H9 (cell line): ENCODE results near the gene MSI2. TPM values are rescaled to one million over a fixed set of nuclear protein-coding genes. Genes with fewer than 3 reads are reported as not detected.

Source experiments
- DNase-seq: peaks from one replicate; pipeline ENCODE4 v3.0.0-alpha.2; 2017
- H2AFZ ChIP-seq: one replicate; pipeline ENCODE4 v1.6.1; 2013; ENCODE audit warnings: mild to moderate bottlenecking, low read length, control low read depth, moderate library complexity
- H2AK5ac ChIP-seq: 2 replicates; pipeline ENCODE4 v1.6.1; 2013; ENCODE audit warnings: low read length, control low read depth, mixed read lengths; ENCODE audit not compliant: insufficient read length
- H2BK120ac ChIP-seq: one replicate; pipeline ENCODE4 v1.6.1; 2013; ENCODE audit warnings: low read depth, mild to moderate bottlenecking, low read length, control low read depth, inconsistent platforms; ENCODE audit not compliant: poor library complexity, severe bottlenecking
- H2BK12ac ChIP-seq: 2 replicates; pipeline ENCODE4 v1.6.1; 2013; ENCODE audit warnings: low read length, control low read depth, mixed read lengths, low read depth; ENCODE audit not compliant: insufficient read length
- H2BK15ac ChIP-seq: 2 replicates; pipeline ENCODE4 v1.6.1; 2013; ENCODE audit warnings: low read depth, low read length, control low read depth
- H2BK20ac ChIP-seq: one replicate; pipeline ENCODE4 v1.6.1; 2013; ENCODE audit warnings: low read depth, mild to moderate bottlenecking, low read length, control low read depth, inconsistent platforms; ENCODE audit not compliant: poor library complexity, severe bottlenecking
- H2BK5ac ChIP-seq: 2 replicates; pipeline ENCODE4 v1.6.1; 2013; ENCODE audit warnings: low read length, control low read depth, mixed read lengths; ENCODE audit not compliant: insufficient read length
- H3K14ac ChIP-seq: 2 replicates; pipeline ENCODE4 v1.6.1; 2013; ENCODE audit warnings: low read length, control low read depth; ENCODE audit not compliant: insufficient read depth
- H3K18ac ChIP-seq: 2 replicates; pipeline ENCODE4 v1.6.1; 2013; ENCODE audit warnings: low read depth, mild to moderate bottlenecking, mixed read lengths, low read length, control low read depth; ENCODE audit not compliant: insufficient read length
- H3K23ac ChIP-seq: 2 replicates; pipeline ENCODE4 v1.6.1; 2013; ENCODE audit warnings: low read length, control low read depth, mixed read lengths, low read depth; ENCODE audit not compliant: insufficient read length
- H3K23me2 ChIP-seq: 2 replicates; pipeline ENCODE4 v1.6.1; 2013; ENCODE audit warnings: low read depth, mild to moderate bottlenecking, mixed read lengths, low read length, control low read depth; ENCODE audit not compliant: insufficient read length, poor library complexity, severe bottlenecking
- H3K27ac ChIP-seq: 2 replicates; pipeline ENCODE4 v1.5.1; 2013; ENCODE audit warnings: low read length, control low read depth, mixed read lengths, low read depth; ENCODE audit not compliant: insufficient read length
- H3K27me3 ChIP-seq: 2 replicates; pipeline ENCODE4 v1.6.1; 2013; ENCODE audit warnings: low read length, control low read depth, inconsistent platforms; ENCODE audit not compliant: insufficient read depth
- H3K4ac ChIP-seq: 2 replicates; pipeline ENCODE4 v1.6.1; 2013; ENCODE audit warnings: low read depth, mild to moderate bottlenecking, control low read depth, inconsistent platforms, low read length, moderate library complexity
- H3K4me1 ChIP-seq: 2 replicates; pipeline ENCODE4 v1.6.1; 2013; ENCODE audit warnings: low read length, control low read depth, inconsistent platforms; ENCODE audit not compliant: insufficient read depth
- H3K4me2 ChIP-seq: 2 replicates; pipeline ENCODE4 v1.6.1; 2013; ENCODE audit warnings: low read length, control low read depth, mixed read lengths; ENCODE audit not compliant: insufficient read length, insufficient read depth
- H3K56ac ChIP-seq: 2 replicates; pipeline ENCODE4 v1.6.1; 2013; ENCODE audit warnings: low read depth, mild to moderate bottlenecking, mixed read lengths, low read length, control low read depth; ENCODE audit not compliant: insufficient read length
- H3K79me1 ChIP-seq: 2 replicates; pipeline ENCODE4 v1.6.1; 2013; ENCODE audit warnings: low read depth, mild to moderate bottlenecking, moderate library complexity, low read length, control low read depth, inconsistent platforms; ENCODE audit not compliant: insufficient read depth, poor library complexity, severe bottlenecking
- H3K79me2 ChIP-seq: 2 replicates; pipeline ENCODE4 v1.6.1; 2013; ENCODE audit warnings: low read length, control low read depth, inconsistent platforms; ENCODE audit not compliant: insufficient read depth
- H3K9ac ChIP-seq: 2 replicates; pipeline ENCODE4 v1.6.1; 2013; ENCODE audit warnings: low read length, control low read depth, mixed read lengths; ENCODE audit not compliant: insufficient read length; ENCODE audit errors: extremely low read depth
- H3K9me3 ChIP-seq: one replicate; pipeline ENCODE4 v1.6.1; 2013; ENCODE audit warnings: low read depth, low read length, inconsistent platforms; ENCODE audit not compliant: control insufficient read depth
- H3T11ph ChIP-seq: one replicate; pipeline ENCODE4 v1.6.1; 2013; ENCODE audit warnings: mild to moderate bottlenecking, low read length, control low read depth, inconsistent platforms
- H4K20me1 ChIP-seq: one replicate; pipeline ENCODE4 v1.6.1; 2013; ENCODE audit not compliant: control insufficient read depth, insufficient read length, insufficient read depth
- H4K5ac ChIP-seq: 2 replicates; pipeline ENCODE4 v1.6.1; 2013; ENCODE audit warnings: low read depth, mild to moderate bottlenecking, mixed read lengths, low read length, control low read depth; ENCODE audit not compliant: insufficient read length
- H4K8ac ChIP-seq: replicated peaks from 2 replicates; pipeline ENCODE4 v1.6.1; 2013; ENCODE audit warnings: low read length, control low read depth, mixed read lengths, low read depth; ENCODE audit not compliant: insufficient read length
- H4K91ac ChIP-seq: 2 replicates; pipeline ENCODE4 v1.6.1; 2013; ENCODE audit warnings: low read depth, mild to moderate bottlenecking, moderate library complexity, mixed read lengths, low read length, control low read depth; ENCODE audit not compliant: insufficient read length
- H3K27ac Mint-ChIP-seq, 3 experiments: 2 replicates in 2 of 3; 3 replicates in 1 of 3; pipeline ENCODE4 v1.8.0; 2020 to 2021; ENCODE audit warnings: mixed read lengths in 3 of 3, mild to moderate bottlenecking in 1 of 3, moderate library complexity in 1 of 3
- H3K27me3 Mint-ChIP-seq: 2 replicates; pipeline ENCODE4 v1.8.0; 2021; ENCODE audit warnings: low read depth, mild to moderate bottlenecking, moderate library complexity, mixed read lengths
- H3K36me3 Mint-ChIP-seq, 3 experiments: 2 replicates in 2 of 3; 3 replicates in 1 of 3; pipeline ENCODE4 v1.8.0; 2020 to 2021; ENCODE audit warnings: low read depth in 3 of 3, mixed read lengths in 3 of 3; ENCODE audit not compliant: insufficient read depth in 1 of 3
- H3K4me1 Mint-ChIP-seq, 2 experiments: 2 replicates each; pipeline ENCODE4 v1.8.0; 2020; ENCODE audit warnings: mixed read lengths in 2 of 2
- H3K4me3 Mint-ChIP-seq, 2 experiments: 2 replicates in 1 of 2; 3 replicates in 1 of 2; pipeline ENCODE4 v1.8.0; 2020 to 2021; ENCODE audit warnings: mild to moderate bottlenecking in 2 of 2, mixed read lengths in 2 of 2, moderate library complexity in 1 of 2
- H3K9me3 Mint-ChIP-seq, 2 experiments: 2 replicates in 1 of 2; 3 replicates in 1 of 2; pipeline ENCODE4 v1.8.0; 2020; ENCODE audit warnings: mild to moderate bottlenecking in 2 of 2, mixed read lengths in 2 of 2, moderate library complexity in 1 of 2
- CTCF ChIP-seq: fragments of 200-600 bp; sonication (generic); conservative IDR thresholded peaks from 3 replicates; pipeline ENCODE4 v1.8.0; 2021; ENCODE audit warnings: antibody characterized with exemption, mild to moderate bottlenecking
- WGBS: extraction: QIAGEN DNeasy Blood & Tissue Kit; methylation state at CpG from one replicate; pipeline ENCODE4 v1.1.7; 2013; ENCODE audit warnings: missing lambda C conversion rate, low lambda C conversion rate, mixed read lengths; ENCODE audit not compliant: insufficient read length; ENCODE audit errors: extremely low coverage; 5-methylcytosine and 5-hydroxymethylcytosine counted together
- total RNA-seq: library from RNA; stranded (reverse); gene quantifications from 2 replicates; pipeline ENCODE4 v1.2.1, GENCODE V29; 2021

The MSI2 gene
- total RNA-seq, 1 experiment from 2014 or later, result 98.5 TPM

GRCh38 chr17:57579245-57579644 lies 322.9 kb downstream of the MSI2 start:
- H3K9ac ChIP-seq, result no peak overlapping the region
- H3K4me3 Mint-ChIP-seq, result no peak overlapping the region
- no peaks in the 10 kb centered on the region for H3K9me3 Mint-ChIP-seq
- H3K4ac ChIP-seq, result no peak overlapping the region
- no peak overlapping the region for H2BK5ac ChIP-seq
- peaks cover 24 to 44% of the 10 kb centered on the region in 2 experiments for H3K4me1 Mint-ChIP-seq
- no peak overlapping the region for H2BK20ac ChIP-seq
- no peak overlapping the region for H2BK15ac ChIP-seq
- H3K4me2 ChIP-seq, result no peak overlapping the region
- no peak overlapping the region for H3K27ac ChIP-seq
- WGBS, result no CpG with 5 or more reads among the region's 11 CpGs
- no peak overlapping the region for H4K5ac ChIP-seq
- no peak overlapping the region for H3K18ac ChIP-seq
- H3K9me3 ChIP-seq, result no peaks in the 10 kb centered on the region
- no peak overlapping the region for H2BK120ac ChIP-seq
- peaks cover 2% of the 10 kb centered on the region; the same call in 1 of the 2 replicates for H3K4me1 ChIP-seq
- no peaks in the 10 kb centered on the region for H3K27me3 ChIP-seq
- DNase-seq, result no peak
- no peaks in the 10 kb centered on the region for H3K27me3 Mint-ChIP-seq
- H2AFZ ChIP-seq, result no peak overlapping the region
- H3K36me3 Mint-ChIP-seq, result no peaks in the 10 kb centered on the region
- H2BK12ac ChIP-seq, result no peak overlapping the region
- H4K20me1 ChIP-seq, result no peaks in the 10 kb centered on the region
- H3T11ph ChIP-seq, result no peak overlapping the region
- H3K79me2 ChIP-seq, result no peaks in the 10 kb centered on the region
- H3K56ac ChIP-seq, result no peak overlapping the region
- H3K27ac Mint-ChIP-seq, result no peak overlapping the region; a peak in 2 of 7 replicates
- H3K14ac ChIP-seq, result no peak overlapping the region; the same call in 1 of the 2 replicates
- H2AK5ac ChIP-seq, result no peak overlapping the region
- H3K79me1 ChIP-seq, result no peaks in the 10 kb centered on the region
- TF ChIP-seq CTCF, result no peak
- no peak overlapping the region for H4K8ac ChIP-seq
- no peak overlapping the region for H3K23ac ChIP-seq
- no peaks in the 10 kb centered on the region for H3K23me2 ChIP-seq
- no peak overlapping the region for H4K91ac ChIP-seq
